G401.6 (cell line): Measurements from ENCODE around the gene DBF4.
"Not testable (repeated sequence)": the region's sequence is repeated elsewhere in the genome, so short reads cannot be mapped to it uniquely, and the experiment has no call there.

Experiments used
- FAIRE-seq: peaks from 2 replicates; lab custom pipeline; 2012; peaks lifted over from hg19 to GRCh38; lab: Jason Lieb, UNC

DBF4 gene

GRCh38 chr7:87882151-87882937 lies 6.1 kb downstream of the DBF4 start:
- no peak for FAIRE-seq

GRCh38 chr7:87885018-87885417 lies 8.7 kb downstream of the DBF4 start:
- no peak for FAIRE-seq

GRCh38 chr7:87886875-87887274 lies 10.6 kb downstream of the DBF4 start:
- FAIRE-seq = peak; percentile 97

- no peak for FAIRE-seq
These were observed 19.1 kb downstream of the DBF4 start for GRCh38 chr7:87895363-87895762.

DNA sequence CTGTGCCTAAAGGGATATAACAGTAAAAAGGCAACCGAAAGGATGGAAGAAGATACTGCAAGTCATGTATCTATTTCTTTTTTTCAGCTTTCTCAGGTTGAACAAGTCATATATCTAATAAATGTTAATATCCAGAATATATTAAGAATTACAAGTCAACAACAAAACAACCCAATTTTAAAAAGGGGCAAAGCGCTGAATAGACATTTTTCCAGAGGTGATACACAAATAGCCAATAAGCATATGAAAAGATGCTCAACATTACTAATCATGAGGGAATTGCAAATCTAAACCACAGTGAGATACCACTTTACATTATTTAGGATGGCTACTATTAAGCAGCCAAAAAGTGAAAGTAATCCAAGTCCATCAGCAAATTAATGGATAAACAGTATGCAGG lies 23.0 kb downstream of the DBF4 start:
- FAIRE-seq = no peak

DNA sequence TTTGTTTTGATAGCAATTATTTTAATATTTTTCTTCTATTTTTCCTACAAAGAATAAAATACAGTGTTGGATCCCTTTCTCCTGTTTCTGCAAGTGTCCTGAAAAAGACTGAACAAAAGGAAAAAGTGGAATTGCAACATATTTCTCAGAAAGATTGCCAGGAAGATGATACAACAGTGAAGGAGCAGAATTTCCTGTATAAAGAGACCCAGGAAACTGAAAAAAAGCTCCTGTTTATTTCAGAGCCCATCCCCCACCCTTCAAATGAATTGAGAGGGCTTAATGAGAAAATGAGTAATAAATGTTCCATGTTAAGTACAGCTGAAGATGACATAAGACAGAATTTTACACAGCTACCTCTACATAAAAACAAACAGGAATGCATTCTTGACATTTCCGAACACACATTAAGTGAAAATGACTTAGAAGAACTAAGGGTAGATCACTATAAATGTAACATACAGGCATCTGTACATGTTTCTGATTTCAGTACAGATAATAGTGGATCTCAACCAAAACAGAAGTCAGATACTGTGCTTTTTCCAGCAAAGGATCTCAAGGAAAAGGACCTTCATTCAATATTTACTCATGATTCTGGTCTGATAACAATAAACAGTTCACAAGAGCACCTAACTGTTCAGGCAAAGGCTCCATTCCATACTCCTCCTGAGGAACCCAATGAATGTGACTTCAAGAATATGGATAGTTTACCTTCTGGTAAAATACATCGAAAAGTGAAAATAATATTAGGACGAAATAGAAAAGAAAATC lies 31.0 kb downstream of the DBF4 start:
- FAIRE-seq = not testable (repeated sequence)

- not testable (repeated sequence) for FAIRE-seq
These were observed 32.5 kb downstream of the DBF4 start for GRCh38 chr7:87908814-87909213.

GRCh38 chr7:87912121-87912520 lies 35.8 kb downstream of the DBF4 start:
- FAIRE-seq = no peak

- no peak for FAIRE-seq
These were observed 42.4 kb downstream of the DBF4 start for GRCh38 chr7:87918740-87919139.

GRCh38 chr7:87919875-87920274 lies 43.6 kb downstream of the DBF4 start:
- no peak for FAIRE-seq

DNA sequence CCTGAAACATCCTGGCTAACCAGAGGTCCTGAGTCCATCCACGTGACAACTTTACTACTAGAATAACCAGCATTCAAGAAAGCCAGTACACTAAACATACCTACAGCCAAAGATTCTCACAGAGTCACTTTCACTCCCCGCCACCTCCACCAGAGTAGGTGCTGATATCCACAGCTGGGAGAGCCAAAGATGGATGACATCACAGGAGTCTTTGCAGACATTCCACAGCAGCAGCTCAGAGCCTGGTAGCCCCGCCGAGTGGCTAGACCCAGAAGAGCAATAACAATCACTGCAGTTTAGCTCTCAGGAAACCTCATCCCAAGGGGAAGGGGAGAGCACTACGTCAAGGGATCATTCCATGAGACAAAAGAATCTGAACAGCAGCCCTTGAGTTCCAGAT lies 44.3 kb downstream of the DBF4 start:
- FAIRE-seq = no peak

DNA sequence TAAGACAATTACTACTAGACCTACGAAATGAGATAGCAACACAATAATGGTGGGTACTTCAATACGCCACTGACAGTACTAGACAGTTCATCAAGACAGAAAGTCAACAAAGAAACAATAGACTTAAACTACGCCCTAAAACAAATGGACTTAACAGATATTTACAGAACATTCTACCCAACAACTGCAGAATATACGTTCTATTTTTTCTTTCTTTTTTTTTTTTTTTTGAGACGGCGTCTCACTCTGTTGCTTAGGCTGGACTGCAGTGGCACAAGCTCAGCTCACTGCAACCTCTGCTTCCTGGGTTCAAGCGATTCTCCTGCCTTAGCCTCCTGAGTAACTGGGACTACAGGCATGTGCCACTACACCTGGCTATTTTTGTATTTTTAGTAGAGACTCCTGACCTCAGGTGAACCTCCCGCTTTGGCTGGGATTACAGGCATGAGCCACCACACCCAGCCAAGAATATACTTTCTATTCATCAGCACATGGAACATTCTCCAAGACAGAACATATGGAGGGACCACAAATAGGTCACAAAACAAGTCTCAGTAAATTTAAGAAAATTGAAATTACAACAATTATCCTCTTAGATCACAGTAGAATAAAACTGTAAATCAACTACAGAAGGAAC lies 46.6 kb downstream of the DBF4 start:
- FAIRE-seq = not testable (repeated sequence)

GRCh38 chr7:87926581-87927461 lies 50.5 kb downstream of the DBF4 start:
- FAIRE-seq = no peak

GRCh38 chr7:87933605-87933952 lies 57.3 kb downstream of the DBF4 start:
- FAIRE-seq = no peak

DNA sequence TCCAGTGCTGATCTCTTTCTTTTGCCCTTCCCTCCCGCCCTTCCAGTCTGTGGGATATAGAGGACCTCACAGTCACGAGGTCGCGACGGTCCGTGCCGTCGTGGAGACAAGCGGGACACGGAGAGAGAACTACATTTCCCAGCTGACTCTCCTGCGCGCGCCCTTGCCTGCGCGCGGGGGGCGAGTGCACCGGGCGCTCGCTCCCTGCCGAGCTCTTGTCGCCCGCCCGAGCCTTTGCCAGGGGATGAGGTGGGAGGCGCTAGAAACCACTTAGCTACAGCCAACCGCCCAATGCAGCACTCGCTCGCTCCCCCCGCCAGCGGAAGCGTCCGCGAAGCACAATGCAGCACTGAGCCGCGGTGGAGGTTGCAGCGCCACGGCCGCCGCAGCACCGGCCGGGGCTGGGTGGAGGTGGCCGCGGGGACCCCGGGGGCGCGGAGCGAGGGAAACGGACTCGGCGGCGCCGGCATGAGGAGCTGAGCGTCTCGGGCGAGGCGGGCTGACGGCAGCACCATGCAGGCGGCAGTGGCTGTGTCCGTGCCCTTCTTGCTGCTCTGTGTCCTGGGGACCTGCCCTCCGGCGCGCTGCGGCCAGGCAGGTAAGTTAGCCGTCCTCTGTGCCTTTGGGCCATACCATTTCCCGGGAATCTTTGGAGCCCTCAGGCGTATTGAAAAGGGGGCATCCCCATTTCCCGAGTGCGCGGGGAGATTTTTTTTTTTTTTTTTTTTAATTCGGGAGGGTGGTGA lies 57.8 kb downstream of the DBF4 start, which contains the start of gene ADAM22:
Gene ADAM22, plus strand, starts transcription at position 299 of the 746 bp plus-strand sequence. Its CDS starts 215 bp downstream, at position 514.
- peak; percentile 59 for FAIRE-seq

- no peak for FAIRE-seq
These were observed 58.5 kb downstream of the DBF4 start for GRCh38 chr7:87934699-87935383.

DNA sequence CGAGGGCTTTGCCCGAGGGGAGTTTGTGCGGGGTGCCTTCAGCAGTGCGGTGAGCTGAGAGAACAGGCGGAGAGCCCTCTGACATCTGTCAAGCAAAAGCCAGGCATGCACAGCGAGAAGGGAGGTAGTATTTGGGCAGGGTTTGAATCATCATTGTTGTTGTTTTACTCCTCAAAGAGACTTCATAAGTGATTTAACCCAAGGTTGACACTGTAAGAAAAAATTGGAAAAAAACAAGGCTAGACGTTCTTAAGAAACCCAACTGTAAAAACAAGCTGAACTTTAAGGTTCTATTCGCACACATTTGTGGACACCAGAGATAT lies 59.1 kb downstream of the DBF4 start:
- FAIRE-seq = no peak

DNA sequence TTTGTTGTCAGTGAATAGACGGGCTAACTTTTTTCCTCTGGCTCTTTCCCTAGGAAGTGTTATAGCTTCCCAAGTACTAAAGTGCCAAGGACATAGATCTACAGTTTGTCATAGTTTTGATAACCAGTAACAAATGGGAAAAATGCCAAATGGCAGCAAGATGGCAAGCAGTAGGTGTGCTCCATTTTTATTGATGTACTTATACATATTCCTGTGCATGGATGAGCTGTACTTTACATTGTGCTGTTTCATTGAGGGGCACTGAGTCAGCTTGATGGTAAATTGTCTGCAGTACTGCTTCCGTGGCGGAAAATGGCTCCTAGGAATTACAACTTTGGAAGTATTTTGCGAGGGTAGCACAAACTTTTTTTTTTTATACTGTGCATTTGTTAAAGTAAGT lies 64.8 kb downstream of the DBF4 start:
- FAIRE-seq = no peak

- FAIRE-seq = peak; percentile 39
These were observed 68.3 kb downstream of the DBF4 start for GRCh38 chr7:87944547-87944946.

GRCh38 chr7:87945926-87946325 lies 69.6 kb downstream of the DBF4 start:
- not testable (repeated sequence) for FAIRE-seq

DNA sequence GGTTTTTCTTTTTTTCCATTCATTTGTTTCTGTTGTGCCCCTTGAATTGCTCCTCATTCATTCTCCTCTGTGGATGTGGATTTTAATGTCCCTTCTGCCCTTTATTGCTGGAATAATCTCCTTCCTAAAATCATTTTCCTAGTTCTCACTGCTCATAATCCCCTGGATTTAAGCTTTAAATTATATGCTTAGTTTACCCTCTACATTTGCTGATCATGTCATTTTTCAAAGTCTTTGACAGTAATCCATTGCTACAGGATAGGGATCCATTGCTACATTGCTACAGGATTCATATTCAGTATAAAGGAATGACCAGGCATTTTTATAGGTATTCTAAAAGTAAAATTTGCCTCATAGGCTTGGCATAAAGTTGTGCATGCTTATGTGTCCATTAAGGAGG lies 72.1 kb downstream of the DBF4 start:
- no peak for FAIRE-seq
